Transverse colon (tissue), 3 donors: Measurements from ENCODE around the gene DRD3.

ENCODE experiments used
- POLR2A ChIP-seq: fragments of 450-650 bp; IDR thresholded peaks from one replicate; pipeline ENCODE4 v1.6.1; 2016; ENCODE audit warnings: antibody characterized with exemption, mild to moderate bottlenecking, moderate library complexity
- TF ChIP-seq, protein P1 (sequence below), 5 experiments: fragments of 200-600 bp in 3 of 5; fragments of 450-650 bp in 2 of 5; sonication (generic) in 3 of 5; IDR thresholded peaks; 1 replicate in 2 of 5; 2 replicates in 3 of 5; pipeline ENCODE4 v1.5.1; 2016 to 2017; ENCODE audit warnings: antibody characterized with exemption in 5 of 5, inconsistent platforms in 3 of 5, mild to moderate bottlenecking in 2 of 5, moderate library complexity in 1 of 5

DNA sequence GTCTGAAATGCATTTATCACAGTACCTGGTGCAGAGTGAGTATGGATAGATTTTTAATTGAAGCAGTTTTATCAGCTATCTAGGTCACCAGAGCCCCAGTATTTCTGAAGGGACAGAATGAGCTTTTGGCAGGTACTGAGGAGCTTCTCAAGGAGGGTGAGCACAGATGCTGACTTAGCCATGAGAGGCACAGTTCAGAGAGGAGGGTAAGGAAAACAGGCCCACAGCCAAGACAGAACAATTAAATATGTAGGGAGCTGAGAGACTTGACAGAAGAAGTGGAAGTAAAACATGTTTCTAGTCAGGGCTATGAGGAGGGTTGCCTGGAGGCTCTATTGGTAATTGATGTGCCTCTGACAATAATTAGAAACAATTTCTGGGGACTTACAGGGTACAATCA lies 38.4 kb upstream of the DRD3 start:
- TF ChIP-seq, protein P1, sequence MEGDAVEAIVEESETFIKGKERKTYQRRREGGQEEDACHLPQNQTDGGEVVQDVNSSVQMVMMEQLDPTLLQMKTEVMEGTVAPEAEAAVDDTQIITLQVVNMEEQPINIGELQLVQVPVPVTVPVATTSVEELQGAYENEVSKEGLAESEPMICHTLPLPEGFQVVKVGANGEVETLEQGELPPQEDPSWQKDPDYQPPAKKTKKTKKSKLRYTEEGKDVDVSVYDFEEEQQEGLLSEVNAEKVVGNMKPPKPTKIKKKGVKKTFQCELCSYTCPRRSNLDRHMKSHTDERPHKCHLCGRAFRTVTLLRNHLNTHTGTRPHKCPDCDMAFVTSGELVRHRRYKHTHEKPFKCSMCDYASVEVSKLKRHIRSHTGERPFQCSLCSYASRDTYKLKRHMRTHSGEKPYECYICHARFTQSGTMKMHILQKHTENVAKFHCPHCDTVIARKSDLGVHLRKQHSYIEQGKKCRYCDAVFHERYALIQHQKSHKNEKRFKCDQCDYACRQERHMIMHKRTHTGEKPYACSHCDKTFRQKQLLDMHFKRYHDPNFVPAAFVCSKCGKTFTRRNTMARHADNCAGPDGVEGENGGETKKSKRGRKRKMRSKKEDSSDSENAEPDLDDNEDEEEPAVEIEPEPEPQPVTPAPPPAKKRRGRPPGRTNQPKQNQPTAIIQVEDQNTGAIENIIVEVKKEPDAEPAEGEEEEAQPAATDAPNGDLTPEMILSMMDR (IDR thresholded peaks at IDR 0.05), result no peak
- TF ChIP-seq POLR2A, result no peak
